Upper lobe of left lung (tissue), 4 donors: Measurements from ENCODE around the gene PTH2R.

Experiments
- EP300 ChIP-seq, 4 donors: sonication (generic); formaldehyde crosslinking; IDR thresholded peaks; one replicate each; pipeline ENCODE4 v1.5.1; 2017; ENCODE audit warnings: antibody characterized with exemption in 4 of 4, control low read depth in 2 of 4
- POLR2A ChIP-seq, 4 donors: fragments of 450-650 bp; IDR thresholded peaks; one replicate each; pipeline ENCODE4 v1.5.1; 2016 to 2017; ENCODE audit warnings: antibody characterized with exemption in 4 of 4, mild to moderate bottlenecking in 2 of 4
- POLR2AphosphoS5 ChIP-seq, 2 donors: sonication (generic); formaldehyde crosslinking; IDR thresholded peaks; one replicate each; pipeline ENCODE4 v1.5.1; 2017; ENCODE audit warnings: antibody characterized with exemption in 2 of 2
- TF ChIP-seq, protein P1 (sequence below), 6 experiments: fragments of 450-650 bp in 4 of 6; fragments of 200-600 bp in 2 of 6; sonication (generic) in 2 of 6; IDR thresholded peaks; one replicate each; pipeline ENCODE4 v1.5.1; 2016 to 2019; ENCODE audit warnings: antibody characterized with exemption in 6 of 6

- no peak for TF ChIP-seq EP300 (IDR thresholded peaks at IDR 0.05)
- TF ChIP-seq, protein P1, sequence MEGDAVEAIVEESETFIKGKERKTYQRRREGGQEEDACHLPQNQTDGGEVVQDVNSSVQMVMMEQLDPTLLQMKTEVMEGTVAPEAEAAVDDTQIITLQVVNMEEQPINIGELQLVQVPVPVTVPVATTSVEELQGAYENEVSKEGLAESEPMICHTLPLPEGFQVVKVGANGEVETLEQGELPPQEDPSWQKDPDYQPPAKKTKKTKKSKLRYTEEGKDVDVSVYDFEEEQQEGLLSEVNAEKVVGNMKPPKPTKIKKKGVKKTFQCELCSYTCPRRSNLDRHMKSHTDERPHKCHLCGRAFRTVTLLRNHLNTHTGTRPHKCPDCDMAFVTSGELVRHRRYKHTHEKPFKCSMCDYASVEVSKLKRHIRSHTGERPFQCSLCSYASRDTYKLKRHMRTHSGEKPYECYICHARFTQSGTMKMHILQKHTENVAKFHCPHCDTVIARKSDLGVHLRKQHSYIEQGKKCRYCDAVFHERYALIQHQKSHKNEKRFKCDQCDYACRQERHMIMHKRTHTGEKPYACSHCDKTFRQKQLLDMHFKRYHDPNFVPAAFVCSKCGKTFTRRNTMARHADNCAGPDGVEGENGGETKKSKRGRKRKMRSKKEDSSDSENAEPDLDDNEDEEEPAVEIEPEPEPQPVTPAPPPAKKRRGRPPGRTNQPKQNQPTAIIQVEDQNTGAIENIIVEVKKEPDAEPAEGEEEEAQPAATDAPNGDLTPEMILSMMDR (IDR thresholded peaks at IDR 0.05) = no peak
- TF ChIP-seq POLR2A (IDR thresholded peaks at IDR 0.05) = no peak
- TF ChIP-seq POLR2AphosphoS5 (IDR thresholded peaks at IDR 0.05) = no peak
Observed at GRCh38 chr2:208406474-208407451, at the start of gene PTH2R.
